PC-3 (cell line): Measurements from ENCODE around the gene IFI27L2. TPM values are rescaled to one million over a fixed set of nuclear protein-coding genes. Genes with fewer than 3 reads are reported as not detected.

Source experiments
- ATAC-seq: fragments of 200-7000 bp; cut with Tn5 transposase; 2 replicates; pipeline ENCODE4 v1.9.1; 2020; ENCODE audit warnings: mild to moderate bottlenecking, moderate library complexity
- BruUV-seq: library from RNA; stranded (reverse); fragments of 400-500 nt; replicated peaks from 2 replicates; lab custom pipeline; 2021; lab: Mats Ljungman, UMichigan
- CTCF ChIA-PET: fragments of 300-600 bp; sonication (Branson Sonifier 250); formaldehyde crosslinking; loops from one replicate; lab custom pipeline; 2022; ENCODE audit warnings: antibody characterized with exemption; lab: Charles Lee
- POLR2A ChIA-PET: fragments of 300-600 bp; sonication (Branson Sonifier 250); formaldehyde crosslinking; loops from one replicate; lab custom pipeline; 2022; ENCODE audit warnings: antibody characterized with exemption; ENCODE audit not compliant: unreplicated experiment; lab: Charles Lee
- DNase-seq: peaks from one replicate; pipeline ENCODE4 v3.0.0-alpha.2; 2015
- H2AFZ ChIP-seq: fragments of 300-600 bp; sonication (generic); 2 replicates; pipeline ENCODE4 v1.6.0; 2016; ENCODE audit warnings: antibody characterized with exemption, low read length
- H3F3A ChIP-seq: fragments of 300-600 bp; sonication (generic); one replicate; pipeline ENCODE4 v1.6.0; 2017; ENCODE audit warnings: antibody characterized with exemption, low read length, control low read depth, mild to moderate bottlenecking; ENCODE audit not compliant: unreplicated experiment
- H3K27ac ChIP-seq: fragments of 300-600 bp; sonication (generic); 2 replicates; pipeline ENCODE4 v1.5.1; 2016; ENCODE audit warnings: mild to moderate bottlenecking, low read length
- H3K27me3 ChIP-seq: fragments of 300-600 bp; sonication (generic); 2 replicates; pipeline ENCODE4 v1.6.1; 2016; ENCODE audit warnings: low read length, mixed read lengths
- H3K36me3 ChIP-seq: fragments of 300-600 bp; sonication (generic); 2 replicates; pipeline ENCODE4 v1.6.1; 2016; ENCODE audit warnings: low read depth, mixed run types, low read length, mixed read lengths
- H3K4me1 ChIP-seq: fragments of 300-600 bp; sonication (generic); 2 replicates; pipeline ENCODE4 v1.5.1; 2016; ENCODE audit warnings: low read length; ENCODE audit not compliant: insufficient read depth
- H3K4me2 ChIP-seq: fragments of 300-600 bp; sonication (generic); 2 replicates; pipeline ENCODE4 v1.6.0; 2016; ENCODE audit warnings: low read length
- H3K4me3 ChIP-seq: fragments of 300-600 bp; sonication (generic); 2 replicates; pipeline ENCODE4 v1.5.1; 2016; ENCODE audit warnings: mild to moderate bottlenecking, low read length, mixed read lengths
- H3K79me2 ChIP-seq: fragments of 300-600 bp; sonication (generic); 2 replicates; pipeline ENCODE4 v1.6.1; 2017; ENCODE audit warnings: low read length, mixed read lengths
- H3K9ac ChIP-seq: fragments of 300-600 bp; sonication (generic); 2 replicates; pipeline ENCODE4 v1.6.0; 2016; ENCODE audit warnings: mild to moderate bottlenecking, low read length
- H3K9me2 ChIP-seq: fragments of 300-600 bp; sonication (generic); replicated peaks from 2 replicates; pipeline ENCODE4 v1.6.1; 2016; ENCODE audit warnings: mixed run types, low read length, mixed read lengths
- H3K9me3 ChIP-seq: fragments of 300-600 bp; sonication (generic); 2 replicates; pipeline ENCODE4 v1.6.1; 2016; ENCODE audit warnings: low read length, mixed read lengths
- H4K20me1 ChIP-seq: fragments of 300-600 bp; sonication (generic); 2 replicates; pipeline ENCODE4 v1.6.1; 2016; ENCODE audit warnings: low read length, mixed read lengths
- CTCF ChIP-seq: fragments of 300-600 bp; sonication (generic); conservative IDR thresholded peaks from 2 replicates; pipeline ENCODE4 v1.5.1; 2017; ENCODE audit warnings: antibody characterized with exemption, low read depth, mild to moderate bottlenecking, low read length
- EZH2 ChIP-seq: fragments of 300-600 bp; sonication (generic); IDR thresholded peaks from one replicate; pipeline ENCODE4 v1.6.1; 2017; ENCODE audit warnings: antibody characterized with exemption, mild to moderate bottlenecking, low read length; ENCODE audit not compliant: unreplicated experiment
- EZH2phosphoT487 ChIP-seq: fragments of 300-600 bp; sonication (generic); IDR thresholded peaks from 2 replicates; pipeline ENCODE4 v1.6.1; 2018; ENCODE audit warnings: mild to moderate bottlenecking, antibody characterized with exemption, low read length, borderline replicate concordance
- intact Hi-C: fragments of 100-400 bp; cut with micrococcal nuclease; formaldehyde crosslinking; loops from 2 replicates; pipeline ENCODE4 v1.9.0; 2023
- total RNA-seq: library from RNA; depleted of rRNA; stranded (reverse); fragments of >200 nt; gene quantifications from 2 replicates; pipeline ENCODE4 v1.2.3, GENCODE V29; 2014

Gene IFI27L2
- total RNA-seq, 1 experiment from 2014 or later: 42.7 TPM

GRCh38 chr14:94117856-94118255 is 11.5 kb downstream of the IFI27L2 start:
- no peaks in the 10 kb centered on the region for H3F3A ChIP-seq
- intact Hi-C loops: no loop called here
- H3K9me3 ChIP-seq: no peaks in the 10 kb centered on the region
- no TSS peak for BruUV-seq
- H2AFZ ChIP-seq: no peak overlapping the region
- no peak overlapping the region for H3K4me3 ChIP-seq
- no peak overlapping the region for H3K27ac ChIP-seq
- no peaks in the 10 kb centered on the region for H3K4me1 ChIP-seq
- no peak overlapping the region for H3K4me2 ChIP-seq
- ATAC-seq (no peak), DNase-seq (no peak)
- H3K27me3 ChIP-seq: peaks cover 7% of the 10 kb centered on the region
- no peaks in the 10 kb centered on the region for H3K36me3 ChIP-seq
- POLR2A ChIA-PET: no interaction called here
- TF ChIP-seq CTCF: no peak
- TF ChIP-seq EZH2: no peak
- TF ChIP-seq EZH2phosphoT487: no peak
- H3K79me2 ChIP-seq: no peaks in the 10 kb centered on the region
- CTCF ChIA-PET: no interaction called here
- H3K9ac ChIP-seq: no peak overlapping the region
- no peaks in the 10 kb centered on the region for H3K9me2 ChIP-seq
- H4K20me1 ChIP-seq: no peaks in the 10 kb centered on the region

- CTCF ChIA-PET: no interaction called here
- no peaks in the 10 kb centered on the region for H3K9me3 ChIP-seq
- H3K27me3 ChIP-seq: peaks cover 7% of the 10 kb centered on the region
- TF ChIP-seq EZH2: no peak
- TF ChIP-seq EZH2phosphoT487: no peak
- no peak for TF ChIP-seq CTCF
- no peak overlapping the region for H3K27ac ChIP-seq
- DNase-seq: no peak
- no peaks in the 10 kb centered on the region for H3K79me2 ChIP-seq
- no peak for ATAC-seq
- H3K9ac ChIP-seq: no peak overlapping the region
- H3K4me1 ChIP-seq: no peaks in the 10 kb centered on the region
- no peak overlapping the region for H3K4me2 ChIP-seq
- BruUV-seq: no TSS peak
- no peaks in the 10 kb centered on the region for H3F3A ChIP-seq
- no peaks in the 10 kb centered on the region for H4K20me1 ChIP-seq
- no peak overlapping the region for H3K4me3 ChIP-seq
- H2AFZ ChIP-seq: no peak overlapping the region
- H3K9me2 ChIP-seq: no peaks in the 10 kb centered on the region
- intact Hi-C loops: no loop called here
- POLR2A ChIA-PET: no interaction called here
- H3K36me3 ChIP-seq: no peaks in the 10 kb centered on the region
Observed at GRCh38 chr14:94116701-94117100, 12.7 kb downstream of the IFI27L2 start.

- BruUV-seq: no TSS peak
- no peaks in the 10 kb centered on the region for H3K36me3 ChIP-seq
- H3K27ac ChIP-seq: no peak overlapping the region
- no peaks in the 10 kb centered on the region for H3F3A ChIP-seq
- DNase-seq (no peak), ATAC-seq (no peak)
- TF ChIP-seq CTCF (no peak), EZH2 (no peak), EZH2phosphoT487 (no peak)
- H3K4me2 ChIP-seq: no peak overlapping the region
- peaks cover 7% of the 10 kb centered on the region for H3K27me3 ChIP-seq
- no peak overlapping the region for H2AFZ ChIP-seq
- H3K79me2 ChIP-seq: no peaks in the 10 kb centered on the region
- H3K9me3 ChIP-seq: no peaks in the 10 kb centered on the region
- no peaks in the 10 kb centered on the region; the same call in 1 of the 2 replicates for H3K4me1 ChIP-seq
- intact Hi-C loops: no loop called here
- H3K4me3 ChIP-seq: no peak overlapping the region
- CTCF ChIA-PET: no interaction called here
- no peaks in the 10 kb centered on the region for H3K9me2 ChIP-seq
- H3K9ac ChIP-seq: no peak overlapping the region
- POLR2A ChIA-PET: no interaction called here
- H4K20me1 ChIP-seq: no peaks in the 10 kb centered on the region
Observed at GRCh38 chr14:94115631-94116030, 13.8 kb downstream of the IFI27L2 start.
